ENCODE measurements around the gene ZBTB48.

The ZBTB48 gene

GRCh38 chr1:6534248-6534822, 45.5 kb upstream of the ZBTB48 start:
- Histone ChIP-seq H3K9ac (ENCODE audit: low read length) (no peak overlapping the region), H2AFZ (ENCODE audit: low read depth, low read length, severe bottlenecking) (no peak overlapping the region), H3K27ac (ENCODE audit: low read depth, low read length) (no peak overlapping the region), H4K20me1 (ENCODE audit: low read depth, low read length) (no peaks in the 10 kb centered on the region), H3K9me2 (replicated peaks; ENCODE audit: insufficient read depth, low read length) (no peaks in the 10 kb centered on the region), H3K79me2 (ENCODE audit: insufficient read depth, low read length) (peaks cover 11% of the 10 kb centered on the region; the same call in 1 of the 2 replicates), H3F3A (ENCODE audit: insufficient read depth) (no peaks in the 10 kb centered on the region), H3K36me3 (ENCODE audit: low read length) (0 out of 2 replicates have a peak, but pooled peaks cover 13% of the 10 kb centered on the region), H3K4me3 (ENCODE audit: insufficient read depth, low read length, poor library complexity, severe bottlenecking) (no peak overlapping the region), H3K9me3 (ENCODE audit: insufficient read depth, low read length) (no peaks in the 10 kb centered on the region), H3K27me3 (ENCODE audit: low read length) (no peaks in the 10 kb centered on the region), H3K4me2 (ENCODE audit: low read depth, low read length, poor library complexity, severe bottlenecking) (no peak overlapping the region)
- TF ChIP-seq EZH2phosphoT487 (conservative IDR thresholded peaks at IDR 0.05; ENCODE audit: low read length) (no peak), CTCF (IDR thresholded peaks at IDR 0.05; ENCODE audit: insufficient read depth, low read length, poor library complexity, severe bottlenecking) (no peak)

GRCh38 chr1:6535214-6535613, 44.6 kb upstream of the ZBTB48 start:
- Histone ChIP-seq H3K27ac (ENCODE audit: low read depth, low read length) (no peak overlapping the region), H3K4me3 (ENCODE audit: insufficient read depth, low read length, poor library complexity, severe bottlenecking) (no peak overlapping the region), H4K20me1 (ENCODE audit: low read depth, low read length) (no peaks in the 10 kb centered on the region), H3K27me3 (ENCODE audit: low read length) (no peaks in the 10 kb centered on the region), H3K9me2 (replicated peaks; ENCODE audit: insufficient read depth, low read length) (no peaks in the 10 kb centered on the region), H3K9ac (ENCODE audit: low read length) (no peak overlapping the region), H3K4me2 (ENCODE audit: low read depth, low read length, poor library complexity, severe bottlenecking) (no peak overlapping the region), H3K9me3 (ENCODE audit: insufficient read depth, low read length) (no peaks in the 10 kb centered on the region), H3F3A (ENCODE audit: insufficient read depth) (no peaks in the 10 kb centered on the region), H3K36me3 (ENCODE audit: low read length) (0 out of 2 replicates have a peak, but pooled peaks cover 13% of the 10 kb centered on the region), H3K79me2 (ENCODE audit: insufficient read depth, low read length) (peaks cover 11% of the 10 kb centered on the region; the same call in 1 of the 2 replicates), H2AFZ (ENCODE audit: low read depth, low read length, severe bottlenecking) (no peak overlapping the region)
- TF ChIP-seq CTCF (IDR thresholded peaks at IDR 0.05; ENCODE audit: insufficient read depth, low read length, poor library complexity, severe bottlenecking) (no peak), EZH2phosphoT487 (conservative IDR thresholded peaks at IDR 0.05; ENCODE audit: low read length) (no peak)

- Histone ChIP-seq H3K4me3 (ENCODE audit: insufficient read depth, low read length, poor library complexity, severe bottlenecking) (no peak overlapping the region), H3K9me2 (replicated peaks; ENCODE audit: insufficient read depth, low read length) (no peaks in the 10 kb centered on the region), H3K9me3 (ENCODE audit: insufficient read depth, low read length) (no peaks in the 10 kb centered on the region), H3F3A (ENCODE audit: insufficient read depth) (no peaks in the 10 kb centered on the region), H3K36me3 (ENCODE audit: low read length) (peaks cover 12% of the 10 kb centered on the region; the same call in 1 of the 2 replicates), H3K79me2 (ENCODE audit: insufficient read depth, low read length) (peaks cover 11% of the 10 kb centered on the region; the same call in 1 of the 2 replicates), H3K4me2 (ENCODE audit: low read depth, low read length, poor library complexity, severe bottlenecking) (no peak overlapping the region), H3K9ac (ENCODE audit: low read length) (no peak overlapping the region), H3K27ac (ENCODE audit: low read depth, low read length) (no peak overlapping the region), H3K27me3 (ENCODE audit: low read length) (no peaks in the 10 kb centered on the region), H2AFZ (ENCODE audit: low read depth, low read length, severe bottlenecking) (no peak overlapping the region), H4K20me1 (ENCODE audit: low read depth, low read length) (no peaks in the 10 kb centered on the region)
- TF ChIP-seq CTCF (IDR thresholded peaks at IDR 0.05; ENCODE audit: insufficient read depth, low read length, poor library complexity, severe bottlenecking) (no peak), EZH2phosphoT487 (conservative IDR thresholded peaks at IDR 0.05; ENCODE audit: low read length) (no peak)
Observed at GRCh38 chr1:6536291-6536690, 43.5 kb upstream of the ZBTB48 start.

Data from SU-DHL-6 (cell line).